Left renal cortex interstitium (tissue), 4 donors: ENCODE data around the gene PRMT7. TPM values are rescaled to one million over a fixed set of nuclear protein-coding genes. Genes with fewer than 3 reads are reported as not detected.
"Not testable (repeated sequence)": the region's sequence is repeated elsewhere in the genome, so short reads cannot be mapped to it uniquely, and the experiment has no call there.

ENCODE experiments used
- DNase-seq, 4 donors: peaks; one replicate each; pipeline ENCODE4 v3.0.0-alpha.2; 2013; ENCODE audit warnings: low read depth in 4 of 4, low spot score in 2 of 4, missing footprints in 1 of 4
- polyA plus RNA-seq, 4 donors: library from polyadenylated mRNA; unstranded; fragments of 120-200 nt; gene quantifications; one replicate each; pipeline ENCODE4 v1.2.1, GENCODE V29; 2013; ENCODE audit not compliant: insufficient read length in 4 of 4

Gene PRMT7
- polyA plus RNA-seq, 4 donors = 39.4 to 71.5 (median 61.7) TPM

GRCh38 chr16:68282064-68282452 lies 28.8 kb upstream of the PRMT7 start:
- no peak for DNase-seq

- no peak for DNase-seq
Observed at GRCh38 chr16:68283346-68283745, 27.5 kb upstream of the PRMT7 start.

- no peak for DNase-seq
Observed at GRCh38 chr16:68283801-68284598, 26.8 kb upstream of the PRMT7 start.

- DNase-seq = no peak
Observed at GRCh38 chr16:68284847-68285246, 26.0 kb upstream of the PRMT7 start.

GRCh38 chr16:68285683-68286082 lies 25.1 kb upstream of the PRMT7 start:
- DNase-seq = no peak

GRCh38 chr16:68286153-68287074 lies 24.4 kb upstream of the PRMT7 start:
- no peak for DNase-seq

GRCh38 chr16:68287276-68288251 lies 23.3 kb upstream of the PRMT7 start:
- no peak for DNase-seq

- no peak for DNase-seq
Observed at GRCh38 chr16:68288252-68288650, 22.6 kb upstream of the PRMT7 start.

GRCh38 chr16:68288796-68289195 lies 22.0 kb upstream of the PRMT7 start:
- not testable (repeated sequence) for DNase-seq

- no peak for DNase-seq
Observed at GRCh38 chr16:68289202-68289601, 21.6 kb upstream of the PRMT7 start.

- DNase-seq = no peak
Observed at GRCh38 chr16:68289621-68290329, 21.0 kb upstream of the PRMT7 start.

- no peak for DNase-seq
Observed at GRCh38 chr16:68290450-68290849, 20.4 kb upstream of the PRMT7 start.

GRCh38 chr16:68291227-68291626 lies 19.6 kb upstream of the PRMT7 start:
- DNase-seq = no peak

GRCh38 chr16:68292425-68292824 lies 18.4 kb upstream of the PRMT7 start:
- DNase-seq = no peak

GRCh38 chr16:68296291-68296690 lies 14.5 kb upstream of the PRMT7 start:
- no peak for DNase-seq

- no peak for DNase-seq
Observed at GRCh38 chr16:68296693-68297092, 14.1 kb upstream of the PRMT7 start.

GRCh38 chr16:68297908-68298307 lies 12.9 kb upstream of the PRMT7 start:
- no peak for DNase-seq

- no peak for DNase-seq
Observed at GRCh38 chr16:68298312-68298711, 12.5 kb upstream of the PRMT7 start.

- DNase-seq = no peak
Observed at GRCh38 chr16:68298907-68299561, 11.8 kb upstream of the PRMT7 start.
